Astrocyte (in vitro differentiated cells and primary cell): ENCODE data around the gene MXRA8. TPM values are rescaled to one million over a fixed set of nuclear protein-coding genes. Genes with fewer than 3 reads are reported as not detected.
A peak's percentile ranks its signal among the peaks of the same experiment; 100 is the strongest.

Experiments used
- DNase-seq: peaks from one replicate; pipeline ENCODE4 v3.0.0-alpha.2; 2010; ENCODE audit warnings: low read depth
- FAIRE-seq: peaks from 2 replicates; lab custom pipeline; 2011; peaks lifted over from hg19 to GRCh38; lab: Jason Lieb, UNC
- H2AFZ ChIP-seq: 2 replicates; pipeline ENCODE4 v1.6.0; 2012; ENCODE audit warnings: low read depth, low read length, inconsistent platforms
- H3K27ac ChIP-seq: 2 replicates; pipeline ENCODE4 v1.5.1; 2011; ENCODE audit warnings: low read depth, low read length, inconsistent platforms
- H3K27me3 ChIP-seq: 2 replicates; pipeline ENCODE4 v1.6.0; 2011; ENCODE audit warnings: low read length, inconsistent platforms; ENCODE audit not compliant: insufficient read depth
- H3K36me3 ChIP-seq: 2 replicates; pipeline ENCODE4 v1.5.1; 2011; ENCODE audit warnings: low read length, inconsistent platforms; ENCODE audit not compliant: insufficient read depth
- H3K4me1 ChIP-seq: 2 replicates; pipeline ENCODE4 v1.5.1; 2011; ENCODE audit warnings: low read length, inconsistent platforms; ENCODE audit not compliant: insufficient read depth
- H3K4me2 ChIP-seq: 2 replicates; pipeline ENCODE4 v1.6.0; 2012; ENCODE audit warnings: low read length, inconsistent platforms
- H3K4me3 ChIP-seq: 2 replicates; pipeline ENCODE4 v1.5.1; 2011; ENCODE audit warnings: low read depth, mild to moderate bottlenecking, low read length, inconsistent platforms; ENCODE audit not compliant: insufficient read depth
- H3K79me2 ChIP-seq: 2 replicates; pipeline ENCODE4 v1.6.0; 2012; ENCODE audit warnings: mild to moderate bottlenecking, low read length, inconsistent platforms; ENCODE audit not compliant: insufficient read depth
- H3K9ac ChIP-seq: 2 replicates; pipeline ENCODE4 v1.6.0; 2012; ENCODE audit warnings: mild to moderate bottlenecking, low read length, inconsistent platforms
- H3K9me3 ChIP-seq: 2 replicates; pipeline ENCODE4 v1.5.1; 2012; ENCODE audit warnings: low read depth, mild to moderate bottlenecking, low read length, inconsistent platforms; ENCODE audit not compliant: insufficient read depth
- H4K20me1 ChIP-seq: 2 replicates; pipeline ENCODE4 v1.6.0; 2012; ENCODE audit warnings: low read length, inconsistent platforms; ENCODE audit not compliant: insufficient read depth
- H3K27ac Mint-ChIP-seq: one replicate; pipeline ENCODE4 v1.8.0; 2021; ENCODE audit warnings: mild to moderate bottlenecking, mixed read lengths; ENCODE audit not compliant: unreplicated experiment
- H3K27me3 Mint-ChIP-seq: one replicate; pipeline ENCODE4 v1.8.0; 2021; ENCODE audit warnings: low read depth, mixed read lengths; ENCODE audit not compliant: unreplicated experiment
- H3K36me3 Mint-ChIP-seq: one replicate; pipeline ENCODE4 v1.8.0; 2021; ENCODE audit warnings: low read depth, mixed read lengths; ENCODE audit not compliant: unreplicated experiment
- H3K4me1 Mint-ChIP-seq: one replicate; pipeline ENCODE4 v1.8.0; 2021; ENCODE audit warnings: low read depth, mixed read lengths; ENCODE audit not compliant: unreplicated experiment
- H3K4me3 Mint-ChIP-seq: one replicate; pipeline ENCODE4 v1.8.0; 2021; ENCODE audit warnings: mild to moderate bottlenecking, moderate library complexity, mixed read lengths; ENCODE audit not compliant: unreplicated experiment
- H3K9me3 Mint-ChIP-seq: one replicate; pipeline ENCODE4 v1.8.0; 2021; ENCODE audit warnings: mild to moderate bottlenecking, mixed read lengths; ENCODE audit not compliant: unreplicated experiment
- CTCF ChIP-seq: IDR thresholded peaks from 2 replicates; pipeline ENCODE4 v1.5.1; 2011; ENCODE audit warnings: low read depth, mild to moderate bottlenecking, inconsistent platforms, low read length, moderate library complexity; ENCODE audit not compliant: insufficient read depth
- EZH2 ChIP-seq: IDR thresholded peaks from 2 replicates; pipeline ENCODE4 v1.6.1; 2012; ENCODE audit warnings: mild to moderate bottlenecking, low read length, inconsistent platforms; ENCODE audit not compliant: insufficient read depth
- total RNA-seq: library from RNA; stranded (reverse); gene quantifications from 2 replicates; pipeline ENCODE4 v1.2.1, GENCODE V29; 2021

Gene MXRA8
- total RNA-seq, 1 donor from 2014 or later: 112 TPM

- Mint-ChIP-seq H3K36me3 (peaks cover 18% of the 10 kb centered on the region), H3K9me3 (no peaks in the 10 kb centered on the region), H3K4me3 (peak within 1 kb of the TSS; percentile 94), H3K27ac (peak within 1 kb of the TSS; percentile 88), H3K4me1 (peaks cover 32% of the 10 kb centered on the region), H3K27me3 (no peaks in the 10 kb centered on the region)
- Histone ChIP-seq H3K4me2 (peak within 1 kb of the TSS; percentile 97), H3K27me3 (no peaks in the 10 kb centered on the region), H3K27ac (peak within 1 kb of the TSS; percentile 76), H3K4me3 (peak within 1 kb of the TSS; percentile 78), H3K79me2 (peaks cover 67% of the 10 kb centered on the region), H2AFZ (peak within 1 kb of the TSS; percentile 79), H3K4me1 (peaks cover 20% of the 10 kb centered on the region), H3K36me3 (peaks cover 13% of the 10 kb centered on the region), H4K20me1 (peaks cover 26% of the 10 kb centered on the region), H3K9me3 (no peaks in the 10 kb centered on the region), H3K9ac (peak within 1 kb of the TSS; percentile 87)
- DNase-seq (peak; percentile 76), FAIRE-seq (no peak)
- TF ChIP-seq CTCF (no peak), EZH2 (no peak)
These were observed 48.7 kb upstream of the MXRA8 start, which contains the start of gene MRPL20 for GRCh38 chr1:1406821-1407635. Gene MRPL20, minus strand, starts transcription at chr1:1407293. Its CDS starts 76 bp downstream, at chr1:1407217.

DNA sequence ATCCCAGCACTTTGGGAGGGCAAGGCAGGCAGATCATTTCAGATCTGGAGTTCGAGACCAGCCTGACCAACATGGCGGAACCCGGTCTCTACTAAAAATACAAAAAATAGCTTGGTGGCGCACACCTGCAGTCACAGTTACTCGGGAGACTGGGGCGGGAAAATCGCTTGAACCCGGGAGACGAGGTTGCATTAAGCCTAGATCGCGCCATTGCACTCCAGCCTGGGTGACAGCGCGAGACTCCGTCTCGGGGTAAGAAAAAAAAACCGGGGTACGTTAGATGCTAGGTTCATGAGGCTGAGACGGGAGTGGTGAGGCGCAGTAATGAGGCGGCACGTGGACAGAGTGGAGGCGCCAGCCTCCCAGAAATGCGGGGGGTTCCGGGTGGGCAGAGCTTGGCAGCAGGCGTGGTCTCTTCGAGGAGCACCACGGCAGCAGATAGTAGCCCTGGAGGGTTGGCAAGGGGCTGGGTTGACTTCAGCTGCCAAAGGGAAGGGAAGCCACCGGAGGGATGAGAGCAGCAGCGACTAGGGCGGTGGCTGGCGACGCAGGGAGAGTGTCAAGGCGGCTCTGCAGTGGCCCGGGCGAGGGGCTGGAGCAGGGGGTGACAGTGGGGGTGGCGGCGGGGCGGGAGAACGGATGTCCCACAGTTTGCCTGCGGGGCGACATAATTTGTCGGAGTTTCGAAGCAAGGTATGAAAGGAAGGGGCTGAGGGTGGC is 47.9 kb upstream of the MXRA8 start:
- H3K4me1 ChIP-seq: peaks cover 20% of the 10 kb centered on the region
- peak overlapping the region; percentile 97 for H3K4me2 ChIP-seq
- no peaks in the 10 kb centered on the region for H3K27me3 ChIP-seq
- H3K79me2 ChIP-seq: peaks cover 74% of the 10 kb centered on the region
- TF ChIP-seq CTCF (no peak), EZH2 (no peak)
- peak overlapping the region; percentile 79 for H2AFZ ChIP-seq
- no peaks in the 10 kb centered on the region for H3K9me3 ChIP-seq
- H3K4me3 Mint-ChIP-seq: peak overlapping the region; percentile 94
- H3K27ac ChIP-seq: peak overlapping the region; percentile 76
- peak overlapping the region; percentile 87 for H3K9ac ChIP-seq
- no peak for FAIRE-seq
- no peaks in the 10 kb centered on the region for H3K27me3 Mint-ChIP-seq
- no peak for DNase-seq
- peaks cover 16% of the 10 kb centered on the region for H3K36me3 ChIP-seq
- peaks cover 33% of the 10 kb centered on the region for H4K20me1 ChIP-seq
- H3K36me3 Mint-ChIP-seq: peaks cover 16% of the 10 kb centered on the region
- H3K4me1 Mint-ChIP-seq: peaks cover 39% of the 10 kb centered on the region
- peak overlapping the region; percentile 87 for H3K27ac Mint-ChIP-seq
- no peaks in the 10 kb centered on the region for H3K9me3 Mint-ChIP-seq
- H3K4me3 ChIP-seq: peak overlapping the region; percentile 78
